KG1 (cell line): ENCODE data around the gene ABCC4.
"Not testable (repeated sequence)": the region's sequence is repeated elsewhere in the genome, so short reads cannot be mapped to it uniquely, and the experiment has no call there.

Experiments
- DNase-seq: peaks from one replicate; lab custom pipeline; 2025; lab: John Stamatoyannopoulos, UW

The ABCC4 gene

GRCh38 chr13:95195146-95195545 lies 106.1 kb downstream of the ABCC4 start:
- DNase-seq, result no peak

GRCh38 chr13:95193509-95194230 lies 107.6 kb downstream of the ABCC4 start:
- DNase-seq, result no peak

- no peak for DNase-seq
Observed at GRCh38 chr13:95192998-95193397, 108.3 kb downstream of the ABCC4 start.

GRCh38 chr13:95192564-95192945 lies 108.7 kb downstream of the ABCC4 start:
- DNase-seq, result not testable (repeated sequence)

- DNase-seq, result peak; percentile 61
Observed at GRCh38 chr13:95191821-95192563, 109.3 kb downstream of the ABCC4 start.

- no peak for DNase-seq
Observed at GRCh38 chr13:95188128-95188527, 113.1 kb downstream of the ABCC4 start.

GRCh38 chr13:95185851-95186250 lies 115.4 kb downstream of the ABCC4 start:
- peak; percentile 40 for DNase-seq

- no peak for DNase-seq
Observed at GRCh38 chr13:95185311-95185710, 115.9 kb downstream of the ABCC4 start.

GRCh38 chr13:95184317-95184716 lies 116.9 kb downstream of the ABCC4 start:
- DNase-seq, result no peak

GRCh38 chr13:95182570-95183265 lies 118.5 kb downstream of the ABCC4 start:
- DNase-seq, result no peak

GRCh38 chr13:95181586-95181985 lies 119.7 kb downstream of the ABCC4 start:
- no peak for DNase-seq

- DNase-seq, result no peak
Observed at GRCh38 chr13:95180513-95181245, 120.6 kb downstream of the ABCC4 start.

GRCh38 chr13:95176611-95177259 lies 124.5 kb downstream of the ABCC4 start:
- no peak for DNase-seq

- no peak for DNase-seq
Observed at GRCh38 chr13:95174517-95174916, 126.7 kb downstream of the ABCC4 start.

- no peak for DNase-seq
Observed at GRCh38 chr13:95168191-95168590, 133.1 kb downstream of the ABCC4 start.

GRCh38 chr13:95167003-95167402 lies 134.2 kb downstream of the ABCC4 start:
- not testable (repeated sequence) for DNase-seq

GRCh38 chr13:95164830-95165229 lies 136.4 kb downstream of the ABCC4 start:
- DNase-seq, result no peak

- no peak for DNase-seq
Observed at GRCh38 chr13:95160112-95160906, 140.9 kb downstream of the ABCC4 start.

- no peak for DNase-seq
Observed at GRCh38 chr13:95159458-95159857, 141.8 kb downstream of the ABCC4 start.

GRCh38 chr13:95156208-95156607 lies 145.0 kb downstream of the ABCC4 start:
- no peak for DNase-seq

GRCh38 chr13:95155504-95155903 lies 145.7 kb downstream of the ABCC4 start:
- DNase-seq, result no peak
